Stimulated activated CD4-positive, alpha-beta T cell treated with anti-CD3 and anti-CD28 coated beads, Interleukin-1b, Interleukin-23, amount 100 ng/mL, for 4 hours (primary cell): Measurements from ENCODE around the gene OR2D3.
"Not testable (repeated sequence)": the region's sequence is repeated elsewhere in the genome, so short reads cannot be mapped to it uniquely, and the experiment has no call there.

Experiments
- DNase-seq, 2 donors: peaks; one replicate each; pipeline ENCODE4 v3.0.0-alpha.2; 2020; ENCODE audit warnings: low read depth in 2 of 2

Gene OR2D3

DNA sequence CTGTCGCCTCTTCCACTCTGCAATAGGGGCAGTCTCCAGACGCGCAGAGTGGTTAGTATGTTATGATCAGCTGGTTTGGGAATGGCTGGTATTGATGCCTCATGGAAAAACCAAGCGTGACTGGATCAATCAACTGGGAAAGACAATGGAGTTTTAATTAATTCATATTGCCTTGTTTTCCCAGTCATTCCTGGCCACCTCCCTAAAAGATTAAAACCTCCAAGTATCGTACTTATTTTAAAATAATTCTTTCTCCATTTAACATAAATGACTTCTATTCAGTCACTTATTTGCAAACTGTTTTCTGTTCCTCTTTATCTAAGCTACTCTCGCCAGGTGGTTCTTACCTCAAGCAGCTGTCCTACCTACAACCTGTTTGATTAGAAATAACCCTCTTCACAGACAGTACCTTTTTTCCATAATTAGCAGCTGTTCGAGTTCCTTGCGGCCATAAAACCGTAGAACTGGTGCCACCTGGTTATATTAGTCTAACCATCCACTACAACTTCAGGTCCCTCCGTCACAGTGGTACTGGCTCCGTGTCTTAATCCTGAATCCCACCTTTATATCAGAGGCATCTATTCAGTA lies 6.3 kb downstream of the OR2D3 start:
- no peak for DNase-seq

GRCh38 chr11:6928916-6929315 lies 8.1 kb downstream of the OR2D3 start:
- DNase-seq = no peak

DNA sequence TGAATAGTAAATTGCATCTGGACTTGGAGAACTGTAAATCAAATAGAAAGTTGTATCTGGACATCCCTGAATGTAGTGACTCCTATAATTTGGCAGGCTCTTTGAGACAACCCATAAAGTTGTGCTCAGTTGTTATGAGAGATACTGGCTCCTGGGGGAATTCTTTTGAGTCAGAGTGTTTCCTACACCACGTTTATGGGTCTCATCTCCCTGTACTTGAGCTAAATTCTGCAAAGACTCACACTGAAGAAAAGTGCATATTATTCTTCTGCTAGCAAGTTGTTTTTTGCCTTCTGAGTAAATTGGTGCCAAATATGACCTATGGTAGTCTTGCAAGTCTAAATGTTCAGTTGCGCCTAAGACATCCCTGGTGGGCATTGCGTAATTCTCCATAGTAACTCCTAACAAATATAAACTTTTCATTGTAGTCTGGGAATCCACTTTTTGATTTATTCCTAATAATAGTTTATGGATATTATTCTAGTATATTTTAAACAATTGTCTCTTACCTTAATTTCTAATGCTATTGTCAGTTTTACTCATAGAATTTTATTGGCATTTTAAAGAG lies 10.4 kb downstream of the OR2D3 start:
- no peak for DNase-seq

GRCh38 chr11:6932145-6932544 lies 11.3 kb downstream of the OR2D3 start:
- DNase-seq = no peak

- DNase-seq = no peak
These were observed 21.2 kb downstream of the OR2D3 start for GRCh38 chr11:6941970-6942369.

- DNase-seq = no peak
These were observed 22.3 kb downstream of the OR2D3 start for GRCh38 chr11:6943131-6943530.

DNA sequence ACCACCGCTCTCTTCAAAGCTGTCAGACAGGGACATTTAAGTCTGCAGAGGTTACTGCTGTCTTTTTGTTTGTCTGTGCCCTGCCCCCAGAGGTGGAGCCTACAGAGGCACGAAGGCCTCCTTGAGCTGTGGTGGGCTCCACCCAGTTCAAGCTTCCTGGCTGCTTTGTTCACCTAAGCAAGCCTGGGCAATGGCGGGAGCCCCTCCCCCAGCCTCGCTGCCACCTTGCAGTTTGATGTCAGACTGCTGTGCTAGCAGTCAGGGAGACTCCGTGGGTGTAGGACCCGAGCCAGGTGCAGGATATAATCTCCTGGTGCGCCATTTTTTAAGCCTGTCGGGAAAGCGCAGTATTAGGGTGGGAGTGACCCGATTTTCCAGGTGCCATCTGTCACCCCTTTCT lies 33.4 kb downstream of the OR2D3 start:
- DNase-seq = not testable (repeated sequence)

DNA sequence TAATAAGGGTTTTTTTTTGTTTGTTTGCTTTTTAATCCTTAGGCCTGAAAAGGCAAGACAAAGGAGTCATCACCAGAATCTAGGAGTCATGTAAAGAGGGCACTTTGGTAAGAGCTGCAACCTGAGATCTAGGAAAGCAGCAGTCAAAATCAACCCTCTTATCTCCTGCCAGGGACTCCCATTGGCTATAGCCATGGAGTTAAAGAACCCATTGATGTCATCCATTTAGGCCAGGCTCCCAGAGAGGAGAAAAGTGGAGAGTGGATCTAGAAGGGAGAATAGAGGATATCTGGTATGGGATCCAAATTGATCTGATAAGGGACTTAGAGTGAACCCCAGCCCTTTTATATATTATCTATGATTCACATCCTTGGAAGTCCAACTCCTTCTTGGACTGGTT lies 41.3 kb downstream of the OR2D3 start:
- no peak for DNase-seq

DNA sequence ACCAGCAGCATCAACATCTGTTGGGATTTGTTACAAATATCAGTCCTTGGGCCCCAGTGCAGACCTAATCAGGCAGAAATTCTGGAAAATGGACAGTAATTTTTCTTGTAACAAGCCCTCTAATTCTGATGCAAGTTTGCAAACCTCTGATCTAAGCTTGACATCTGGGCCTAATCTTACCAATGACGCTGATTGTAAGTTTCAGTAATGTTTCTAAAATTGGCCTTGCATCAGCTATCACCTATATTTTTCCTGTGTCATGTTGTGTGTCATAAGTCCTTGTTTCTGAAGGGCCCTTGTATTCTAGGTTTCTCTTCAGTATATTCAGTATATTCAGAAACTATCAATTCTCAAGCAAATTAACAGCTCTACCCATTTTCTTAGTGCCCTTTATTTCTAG lies 41.9 kb downstream of the OR2D3 start:
- DNase-seq = no peak

DNA sequence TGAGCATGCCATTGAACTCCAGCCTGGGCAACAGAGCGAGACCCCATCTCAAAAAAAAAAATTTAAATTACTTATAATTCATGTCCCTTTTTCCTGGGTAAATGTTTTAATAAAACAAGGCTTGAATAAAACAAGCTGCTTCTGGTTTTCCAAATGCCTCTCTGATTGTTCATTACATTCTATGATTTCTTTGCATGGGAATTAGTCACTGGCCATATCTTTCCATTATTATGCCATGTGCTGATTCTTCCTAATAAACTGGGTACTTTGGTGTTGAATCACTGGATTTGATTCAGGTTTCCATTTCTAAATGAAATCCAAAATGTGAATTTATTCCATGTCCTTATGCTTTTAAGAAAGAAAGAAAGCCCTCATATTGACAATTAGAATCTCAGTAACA lies 48.0 kb downstream of the OR2D3 start:
- no peak for DNase-seq

GRCh38 chr11:6969854-6970253 lies 49.1 kb downstream of the OR2D3 start:
- DNase-seq = not testable (repeated sequence)
